Measurements from ENCODE around the gene BBLN. TPM values are rescaled to one million over a fixed set of nuclear protein-coding genes. Genes with fewer than 3 reads are reported as not detected.
A peak's percentile ranks its signal among the peaks of the same experiment; 100 is the strongest.

BBLN gene
- total RNA-seq, 1 experiment from 2014 or later, result 74.9 TPM

- TF ChIP-seq CTCF (conservative IDR thresholded peaks at IDR 0.05), result no peak
- no CpG with 5 or more reads among the region's 13 CpGs for WGBS (ENCODE audit: extremely low coverage, insufficient read length, low lambda C conversion rate)
- Histone ChIP-seq H3K23me2 (ENCODE audit: insufficient read length, low read depth, low read length, poor library complexity, severe bottlenecking) (peaks cover 8% of the 10 kb centered on the region), H2BK5ac (ENCODE audit: insufficient read length, low read length) (no peak overlapping the region), H2BK120ac (ENCODE audit: low read depth, low read length, poor library complexity, severe bottlenecking) (no peak overlapping the region), H3K4me2 (ENCODE audit: insufficient read depth, insufficient read length, low read length) (no peak overlapping the region), H2BK12ac (ENCODE audit: insufficient read length, low read depth, low read length) (no peak overlapping the region), H3K56ac (ENCODE audit: insufficient read length, low read depth, low read length) (no peak overlapping the region), H4K20me1 (ENCODE audit: control insufficient read depth, insufficient read depth, insufficient read length) (no peaks in the 10 kb centered on the region), H2AK5ac (ENCODE audit: insufficient read length, low read length) (no peak overlapping the region), H3T11ph (ENCODE audit: low read length) (no peak overlapping the region), H3K18ac (ENCODE audit: insufficient read length, low read depth, low read length) (no peak overlapping the region), H3K23ac (ENCODE audit: insufficient read length, low read depth, low read length) (no peak overlapping the region), H3K14ac (ENCODE audit: insufficient read depth, low read length) (no peak overlapping the region), H4K5ac (ENCODE audit: insufficient read length, low read depth, low read length) (no peak overlapping the region), H3K9ac (ENCODE audit: extremely low read depth, insufficient read length, low read length) (no peak overlapping the region), H3K9me3 (ENCODE audit: control insufficient read depth, low read depth, low read length) (no peaks in the 10 kb centered on the region), H2BK20ac (ENCODE audit: low read depth, low read length, poor library complexity, severe bottlenecking) (no peak overlapping the region), H3K79me1 (ENCODE audit: insufficient read depth, low read depth, low read length, poor library complexity, severe bottlenecking) (no peaks in the 10 kb centered on the region), H3K4ac (ENCODE audit: low read depth, low read length) (no peak overlapping the region), H3K27me3 (ENCODE audit: insufficient read depth, low read length) (no peaks in the 10 kb centered on the region), H3K27ac (ENCODE audit: insufficient read length, low read depth, low read length) (no peak overlapping the region), H3K4me1 (ENCODE audit: insufficient read depth, low read length) (peaks cover 6% of the 10 kb centered on the region; the same call in 1 of the 2 replicates), H2AFZ (ENCODE audit: low read length) (no peak overlapping the region), H2BK15ac (ENCODE audit: low read depth, low read length) (no peak overlapping the region), H4K8ac (replicated peaks; ENCODE audit: insufficient read length, low read depth, low read length) (no peak overlapping the region), H3K79me2 (ENCODE audit: insufficient read depth, low read length) (no peaks in the 10 kb centered on the region), H4K91ac (ENCODE audit: insufficient read length, low read depth, low read length) (no peak overlapping the region)
- H3K27ac Mint-ChIP-seq, result peak overlapping the region in 1 of 3 experiments; percentile 31; a peak in 1 of 7 replicates
- H3K27me3 Mint-ChIP-seq (ENCODE audit: low read depth), result no peaks in the 10 kb centered on the region; the same call in 1 of the 2 replicates
- no peaks in the 10 kb centered on the region for H3K9me3 Mint-ChIP-seq
- no peak for DNase-seq
- H3K36me3 Mint-ChIP-seq (ENCODE audit: insufficient read depth in 1 of 3, low read depth in 3 of 3), result peaks cover 0 to 1% (median 0%) of the 10 kb centered on the region in 3 experiments; a peak in 1 of 7 replicates
- peaks cover 23 to 28% of the 10 kb centered on the region in 2 experiments for H3K4me1 Mint-ChIP-seq
- H3K4me3 Mint-ChIP-seq, result peak overlapping the region in 1 of 2 experiments; percentile 54; a peak in 1 of 5 replicates
Observed at GRCh38 chr9:128201441-128202369, 41.6 kb downstream of the BBLN start.
